ENCODE measurements around the gene EXOC4.
"Not testable (repeated sequence)": the region's sequence is repeated elsewhere in the genome, so short reads cannot be mapped to it uniquely, and the experiment has no call there.

Gene EXOC4

DNA sequence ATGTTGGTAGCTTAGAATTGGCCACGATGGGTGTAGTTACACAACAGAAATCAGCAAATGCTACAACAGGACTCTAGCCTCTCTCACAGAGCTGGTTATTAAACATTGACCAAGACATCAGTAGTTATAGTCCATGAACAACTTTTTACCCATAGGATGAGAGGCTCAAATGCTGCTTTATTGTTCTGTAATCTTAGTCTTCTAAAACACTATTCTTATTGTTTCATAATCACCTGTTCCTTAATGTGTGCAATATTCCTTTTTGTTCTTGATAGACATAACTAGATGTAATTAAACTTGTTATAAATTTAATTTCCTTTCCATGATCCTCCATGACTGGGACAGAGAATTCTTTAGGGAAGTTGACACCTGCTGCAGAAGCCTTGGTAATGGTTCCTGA lies 356.9 kb downstream of the EXOC4 start:
- no peak for DNase-seq (ENCODE audit: low read depth in 1 of 2, low spot score in 1 of 2)

DNA sequence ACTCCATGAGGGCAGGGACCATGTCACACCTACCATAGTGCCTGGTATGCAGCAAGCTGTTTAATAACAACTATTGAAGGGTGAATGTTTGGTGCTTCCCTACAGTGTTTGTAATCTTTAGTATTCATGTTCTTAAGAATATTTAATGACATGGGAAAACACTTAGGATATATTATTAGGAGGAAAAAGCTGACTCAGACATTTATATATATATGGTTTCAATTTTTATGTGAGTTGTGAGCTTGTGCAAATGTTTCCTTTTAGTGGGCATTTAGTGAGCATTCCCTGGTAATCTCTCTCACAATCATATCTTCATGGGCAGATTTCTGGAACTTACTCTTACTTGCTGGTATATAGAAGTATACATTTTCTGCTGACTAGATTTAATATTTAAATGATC lies 359.1 kb downstream of the EXOC4 start:
- DNase-seq (ENCODE audit: low read depth in 1 of 2, low spot score in 1 of 2): no peak

DNA sequence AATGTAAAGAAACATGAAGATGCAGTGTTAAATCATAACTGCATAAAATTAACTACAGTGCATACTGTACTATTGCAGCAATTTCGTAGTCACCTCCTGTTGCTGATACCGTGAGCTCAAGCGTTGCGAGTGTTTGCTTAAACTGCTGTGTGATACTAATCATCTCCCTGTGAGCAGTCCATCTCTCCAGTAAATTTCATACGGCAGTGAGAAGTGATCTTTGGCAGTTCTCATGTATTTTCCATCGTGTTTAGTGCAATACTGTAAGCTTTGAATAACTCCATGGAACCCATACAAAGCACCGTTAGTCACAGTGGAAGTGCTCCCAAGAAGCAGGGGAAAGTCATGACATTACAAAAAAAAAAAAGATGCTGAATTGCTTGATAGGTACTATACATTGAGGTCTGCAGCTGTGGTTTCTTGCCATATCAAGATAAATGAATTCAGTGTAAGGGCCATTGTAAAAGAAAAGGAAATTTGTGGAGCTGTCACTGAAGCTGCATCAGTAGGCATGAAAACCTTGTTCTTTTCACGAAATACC lies 360.4 kb downstream of the EXOC4 start:
- no peak for DNase-seq (ENCODE audit: low read depth in 1 of 2, low spot score in 1 of 2)

- no peak for DNase-seq (ENCODE audit: low read depth in 1 of 2, low spot score in 1 of 2)
Measured at GRCh38 chr7:133614251-133614650, 361.4 kb downstream of the EXOC4 start.

DNA sequence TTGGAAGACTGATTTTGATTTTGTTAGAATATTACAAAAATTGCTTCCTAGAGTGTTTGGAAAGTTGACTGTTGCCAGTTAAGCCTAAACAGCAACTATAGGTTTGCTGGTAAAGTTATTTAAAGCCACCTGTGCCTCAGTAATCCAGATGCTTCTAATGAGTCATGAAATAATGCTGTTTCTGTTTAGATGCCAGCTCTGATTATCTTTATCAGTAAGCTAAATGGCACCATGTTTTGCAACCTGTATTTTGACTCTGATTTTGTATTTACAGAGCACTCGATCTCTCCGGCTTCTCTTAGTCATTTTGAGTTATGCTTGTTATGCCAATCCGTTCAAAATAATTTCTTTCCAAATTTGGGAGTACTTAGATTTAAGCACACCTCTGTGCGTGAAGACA lies 366.1 kb downstream of the EXOC4 start:
- no peak for DNase-seq (ENCODE audit: low read depth in 1 of 2, low spot score in 1 of 2)

- no peak for DNase-seq (ENCODE audit: low read depth in 1 of 2, low spot score in 1 of 2)
Measured at GRCh38 chr7:133619491-133619890, 366.6 kb downstream of the EXOC4 start.

GRCh38 chr7:133623721-133624120 lies 370.8 kb downstream of the EXOC4 start:
- DNase-seq (ENCODE audit: low read depth in 1 of 2, low spot score in 1 of 2): no peak

DNA sequence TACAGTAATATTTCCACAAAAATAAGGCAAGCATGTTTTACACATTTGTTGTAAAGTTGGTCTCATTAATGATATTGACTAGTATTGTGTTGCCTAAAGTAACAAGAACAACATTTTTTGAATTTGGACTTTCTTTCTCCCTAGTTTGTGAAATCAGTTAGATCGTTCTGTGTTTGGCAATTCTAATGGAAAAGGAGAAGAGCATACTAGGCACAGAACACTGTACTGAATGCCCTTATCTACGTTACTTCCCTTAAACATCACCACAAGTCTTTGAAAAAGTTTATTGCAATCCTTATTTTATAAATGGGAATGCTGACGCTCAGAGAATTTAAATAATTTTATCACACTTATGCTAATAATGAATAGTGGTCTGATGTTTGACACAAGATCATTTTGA lies 372.2 kb downstream of the EXOC4 start:
- DNase-seq (ENCODE audit: low read depth in 1 of 2, low spot score in 1 of 2): no peak

DNA sequence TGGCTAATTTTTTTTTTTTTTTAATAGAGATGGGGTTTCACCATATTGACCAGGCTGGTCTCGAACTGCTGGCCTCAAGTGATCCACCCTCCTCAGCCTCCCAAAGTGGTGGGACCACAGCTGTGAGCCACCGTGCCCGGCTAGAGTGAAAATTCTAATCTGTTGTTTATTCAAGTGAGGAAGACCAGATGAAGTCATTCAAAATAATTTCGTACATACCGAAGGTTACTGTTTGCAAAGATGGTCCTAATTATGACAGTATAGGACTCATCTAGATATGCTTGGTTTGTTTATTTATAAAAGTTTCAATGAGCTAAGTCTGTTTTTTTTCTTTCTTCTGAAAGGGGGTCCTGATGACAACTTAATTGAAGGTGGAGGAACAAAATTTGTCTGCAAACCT lies 376.8 kb downstream of the EXOC4 start:
- no peak for DNase-seq (ENCODE audit: low read depth in 1 of 2, low spot score in 1 of 2)

GRCh38 chr7:133633055-133633454 lies 380.2 kb downstream of the EXOC4 start:
- DNase-seq (ENCODE audit: low read depth in 1 of 2, low spot score in 1 of 2): no peak

DNA sequence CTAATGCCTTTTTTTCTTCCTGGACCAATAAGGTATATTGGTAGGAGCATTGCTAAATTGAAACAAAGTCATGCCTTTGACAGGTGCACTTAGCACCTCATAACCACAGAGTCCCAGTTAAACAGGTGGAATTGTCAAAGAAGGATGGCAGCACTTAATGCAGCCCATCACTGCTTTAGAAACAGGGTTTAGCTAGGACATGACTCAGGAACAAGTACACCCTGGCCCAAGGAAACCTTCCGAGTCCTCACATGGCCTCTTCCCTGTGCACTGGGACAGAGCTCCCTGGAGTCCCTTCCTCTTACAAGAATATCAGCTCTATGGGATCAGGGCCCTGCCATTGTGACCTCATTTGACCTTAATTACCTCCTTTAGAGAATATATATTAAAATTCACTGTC lies 382.7 kb downstream of the EXOC4 start:
- no peak for DNase-seq (ENCODE audit: low read depth in 1 of 2, low spot score in 1 of 2)

GRCh38 chr7:133638857-133639256 lies 386.0 kb downstream of the EXOC4 start:
- DNase-seq (ENCODE audit: low read depth in 1 of 2, low spot score in 1 of 2): no peak

DNA sequence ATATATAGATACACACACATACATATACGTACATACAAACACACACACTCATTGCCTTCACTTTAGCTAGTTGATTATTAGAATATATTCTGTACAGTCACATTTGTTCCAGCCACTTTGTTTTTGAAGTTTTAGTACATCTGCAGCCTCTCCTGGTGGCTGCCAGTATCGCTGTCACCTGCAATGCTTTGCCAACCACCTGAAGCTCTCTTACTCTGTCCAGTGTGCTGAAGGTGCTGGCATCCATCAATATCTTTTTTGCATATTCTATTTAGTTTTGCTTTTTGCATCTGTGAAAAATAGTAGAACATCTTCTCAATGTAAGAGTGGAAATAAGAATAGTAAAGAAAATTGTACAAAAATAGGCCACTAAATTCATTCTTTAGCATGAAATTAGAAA lies 388.6 kb downstream of the EXOC4 start:
- no peak for DNase-seq (ENCODE audit: low read depth in 1 of 2, low spot score in 1 of 2)

GRCh38 chr7:133642907-133643306 lies 390.0 kb downstream of the EXOC4 start:
- no peak for DNase-seq (ENCODE audit: low read depth in 1 of 2, low spot score in 1 of 2)

GRCh38 chr7:133643652-133644051 lies 390.8 kb downstream of the EXOC4 start:
- not testable (repeated sequence) for DNase-seq (ENCODE audit: low read depth in 1 of 2, low spot score in 1 of 2)

DNA sequence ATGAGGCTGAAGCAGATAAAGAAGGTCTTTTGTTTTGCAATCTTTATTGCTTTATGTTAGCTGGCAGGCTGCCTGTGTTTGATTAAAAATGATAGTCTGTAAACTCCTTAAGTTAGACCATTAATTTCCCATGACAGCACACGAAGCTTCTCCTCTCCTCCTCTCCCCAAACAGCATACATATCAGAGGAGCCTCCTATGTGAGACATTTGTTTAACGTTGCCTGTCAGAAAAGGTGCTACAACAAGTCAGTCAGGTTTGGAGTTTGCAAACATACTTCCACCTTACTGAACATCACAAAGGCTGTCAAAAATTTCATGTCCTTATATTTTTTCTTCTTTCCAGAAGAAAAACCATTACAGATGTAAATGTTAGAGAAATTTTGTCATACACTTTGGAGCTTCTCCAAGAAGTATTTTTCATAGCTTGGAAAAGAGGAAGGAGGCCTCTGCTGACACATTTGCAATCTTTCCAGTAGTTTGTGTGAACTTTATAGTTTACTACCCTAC lies 393.1 kb downstream of the EXOC4 start:
- DNase-seq (ENCODE audit: low read depth in 1 of 2, low spot score in 1 of 2): no peak

DNA sequence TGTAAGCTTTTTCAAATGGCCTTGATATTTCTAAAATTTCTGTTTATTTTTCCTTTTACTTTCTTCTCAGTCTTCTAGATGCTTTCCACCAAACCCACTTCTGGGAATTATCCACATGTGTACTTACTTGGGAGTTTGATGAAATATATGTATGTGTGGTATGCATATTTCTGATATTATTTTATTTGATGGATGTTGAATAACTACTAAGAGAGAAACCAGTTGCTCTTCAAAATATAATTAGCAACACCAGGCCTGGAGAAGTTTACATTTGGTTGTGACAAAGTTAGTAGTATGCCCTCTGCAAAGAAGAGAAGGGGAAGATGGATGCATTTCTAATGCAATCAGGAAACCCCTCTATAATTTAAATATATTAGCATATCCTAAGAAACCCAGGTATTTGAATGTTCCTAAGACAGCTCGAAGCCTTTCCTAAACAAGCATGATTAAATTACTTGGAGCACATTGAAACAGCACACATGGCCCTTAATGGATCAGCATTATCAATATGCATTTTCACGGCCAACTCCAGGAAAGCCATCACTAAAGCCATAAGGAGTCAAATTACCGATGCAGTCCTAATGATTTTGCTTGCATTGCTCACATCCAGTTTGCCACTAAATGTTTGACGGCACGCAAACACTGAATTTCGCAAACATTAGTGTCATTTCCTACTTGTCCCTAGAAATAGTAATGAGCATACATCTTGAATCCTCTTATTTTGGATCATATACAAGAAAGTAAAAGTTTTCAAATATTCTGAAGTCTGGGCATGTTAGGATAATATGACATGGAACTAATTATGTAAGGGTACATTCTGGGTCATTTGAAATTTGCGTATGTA lies 393.8 kb downstream of the EXOC4 start:
- DNase-seq (ENCODE audit: low read depth in 1 of 2, low spot score in 1 of 2): no peak

GRCh38 chr7:133649593-133649992 lies 396.7 kb downstream of the EXOC4 start:
- no peak for DNase-seq (ENCODE audit: low read depth in 1 of 2, low spot score in 1 of 2)

DNA sequence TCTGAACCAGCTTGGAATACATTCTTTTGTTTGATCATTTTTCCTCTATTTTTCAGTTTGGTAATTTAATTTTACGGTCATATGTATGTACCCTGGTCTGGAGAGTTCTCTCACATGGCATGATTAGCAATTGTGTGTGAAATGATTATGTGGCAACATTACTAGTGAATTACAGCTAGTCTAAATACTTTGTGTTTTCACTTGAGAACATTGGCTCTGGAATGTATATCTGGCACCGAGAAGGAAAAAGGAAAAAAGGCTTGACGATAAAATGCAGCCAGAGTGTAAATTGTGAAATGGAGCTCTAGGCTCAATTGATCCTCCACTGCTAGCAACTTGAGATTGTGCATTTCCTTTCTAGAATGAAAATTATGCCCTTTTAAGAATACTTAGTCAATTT lies 397.2 kb downstream of the EXOC4 start:
- DNase-seq (ENCODE audit: low read depth in 1 of 2, low spot score in 1 of 2): no peak

DNA sequence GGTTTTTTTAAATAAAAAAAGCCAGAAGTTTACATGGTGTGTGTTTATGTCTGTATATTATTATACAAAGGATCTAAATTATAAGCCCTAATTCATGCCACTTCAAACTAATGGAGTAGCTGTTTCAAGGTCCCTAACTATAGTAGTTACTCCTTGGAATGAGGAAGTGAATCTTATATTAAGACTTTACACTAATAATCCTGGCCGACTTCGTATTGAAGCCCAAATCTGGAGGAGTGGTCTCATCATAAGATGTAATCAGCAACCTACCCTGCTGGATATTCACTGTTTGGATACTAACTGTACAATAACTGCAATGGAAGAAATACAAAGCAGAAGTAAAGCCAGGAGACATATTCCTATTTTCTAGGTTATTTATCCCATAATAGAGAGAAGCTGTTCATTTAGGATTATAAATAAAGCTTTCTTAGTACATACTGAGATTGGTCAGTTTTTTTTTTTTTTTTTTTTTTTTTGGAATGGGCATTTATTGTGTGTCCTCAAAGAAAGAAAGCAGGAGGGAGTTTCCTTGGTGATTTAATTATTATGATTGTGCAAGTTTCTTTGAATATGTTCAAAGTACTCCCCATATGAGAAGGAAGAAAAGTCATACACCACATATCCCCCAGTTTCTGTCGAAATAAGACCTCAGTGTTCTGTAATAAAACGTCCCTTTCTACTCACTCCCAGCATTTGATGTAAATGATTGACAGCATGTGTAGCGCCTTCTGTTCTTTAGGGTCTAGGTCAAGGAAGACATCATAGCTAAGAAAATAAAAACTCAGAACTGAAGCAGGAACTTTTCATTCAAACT lies 397.8 kb downstream of the EXOC4 start:
- DNase-seq (ENCODE audit: low read depth in 1 of 2, low spot score in 1 of 2): no peak

GRCh38 chr7:133652547-133652946 lies 399.7 kb downstream of the EXOC4 start:
- DNase-seq (ENCODE audit: low read depth in 1 of 2, low spot score in 1 of 2): no peak

- no peak for DNase-seq (ENCODE audit: low read depth in 1 of 2, low spot score in 1 of 2)
Measured at GRCh38 chr7:133654547-133654946, 401.7 kb downstream of the EXOC4 start.

Data from activated T-helper 1 cell treated with anti-CD3 and anti-CD28 coated beads, Interleukin-2, amount 50 U/mL, for 16 hours (primary cell).